GM12878 (cell line): Measurements from ENCODE around the gene TESK1. TPM values are rescaled to one million over a fixed set of nuclear protein-coding genes. Genes with fewer than 3 reads are reported as not detected.
"Not testable (repeated sequence)": the region's sequence is repeated elsewhere in the genome, so short reads cannot be mapped to it uniquely, and the experiment has no call there.

Experiments used
- ATAC-seq: fragments of 200-7000 bp; cut with Tn5 transposase; 3 replicates; pipeline ENCODE4 v1.9.1; 2020; ENCODE audit warnings: mild to moderate bottlenecking, moderate library complexity
- BruUV-seq: library from RNA; stranded (reverse); fragments of 400-500 nt; replicated peaks from 2 replicates; lab custom pipeline; 2021; lab: Mats Ljungman, UMichigan
- CTCF ChIA-PET: fragments of 300-600 bp; sonication (Branson Sonifier 250); formaldehyde crosslinking; extraction: SDS; loops from one replicate; lab custom pipeline; 2021; ENCODE audit warnings: inconsistent platforms; lab: Yijun Ruan, JAX
- POLR2A ChIA-PET: fragments of 350-600 bp; formaldehyde crosslinking; extraction: SDS; loops from one replicate; lab custom pipeline; 2021; ENCODE audit warnings: inconsistent platforms; lab: Charles Lee
- RAD21 ChIA-PET: fragments of 300-600 bp; sonication (Branson Sonifier 250); formaldehyde crosslinking; loops from one replicate; lab custom pipeline; 2023; ENCODE audit warnings: antibody characterized with exemption; ENCODE audit not compliant: unreplicated experiment; lab: Charles Lee
- SMC1A ChIA-PET: fragments of 300-600 bp; sonication (Branson Sonifier 250); formaldehyde crosslinking; loops from one replicate; lab custom pipeline; 2023; ENCODE audit not compliant: unreplicated experiment, uncharacterized antibody; lab: Charles Lee
- DNase-seq: peaks from one replicate; pipeline ENCODE4 v3.0.0-alpha.2; 2011; ENCODE audit warnings: low read depth, low spot score
- FAIRE-seq: peaks from 3 replicates; lab custom pipeline; 2011; peaks lifted over from hg19 to GRCh38; lab: Jason Lieb, UNC
- H2AFZ ChIP-seq: 2 replicates; pipeline ENCODE4 v1.6.0; 2011; ENCODE audit warnings: low read depth, low read length, control low read depth; ENCODE audit not compliant: control insufficient read depth
- H3K27ac ChIP-seq: 2 replicates; pipeline ENCODE4 v1.5.1; 2011; ENCODE audit warnings: control low read depth; ENCODE audit not compliant: control insufficient read depth, insufficient read depth
- H3K27me3 ChIP-seq, 2 experiments: replicated peaks in 1 of 2; 2 replicates each; pipeline versions ENCODE4 v1.6.0 to v1.6.1; 2011; ENCODE audit warnings: low read length in 1 of 2; ENCODE audit not compliant: control insufficient read depth in 2 of 2, insufficient read depth in 2 of 2
- H3K36me3 ChIP-seq, 2 experiments: 2 replicates each; pipeline ENCODE4 v1.5.1; 2011; ENCODE audit warnings: low read length in 1 of 2; ENCODE audit not compliant: control insufficient read depth in 2 of 2, insufficient read depth in 2 of 2
- H3K4me1 ChIP-seq: 2 replicates; pipeline ENCODE4 v1.6.1; 2011; ENCODE audit warnings: mild to moderate bottlenecking, low read length, moderate library complexity, mixed read lengths; ENCODE audit not compliant: control insufficient read depth, insufficient read depth
- H3K4me2 ChIP-seq: 2 replicates; pipeline ENCODE4 v1.6.0; 2011; ENCODE audit warnings: control low read depth; ENCODE audit not compliant: control insufficient read depth, insufficient read depth
- H3K4me3 ChIP-seq: fragments of 200-600 bp; sonication (generic); 2 replicates; pipeline ENCODE4 v1.5.1; 2016
- H3K79me2 ChIP-seq: 2 replicates; pipeline ENCODE4 v1.6.0; 2011; ENCODE audit warnings: low read length; ENCODE audit not compliant: control insufficient read depth, insufficient read depth
- H3K9ac ChIP-seq: 2 replicates; pipeline ENCODE4 v1.8.0; 2011; ENCODE audit warnings: low read length, control low read depth, mixed read lengths; ENCODE audit not compliant: control insufficient read depth, insufficient read depth
- H3K9me3 ChIP-seq: replicated peaks from 3 replicates; pipeline ENCODE4 v1.5.1; 2011; ENCODE audit warnings: mild to moderate bottlenecking, low read length; ENCODE audit not compliant: control insufficient read depth, insufficient read depth
- H4K20me1 ChIP-seq: 2 replicates; pipeline ENCODE4 v1.6.0; 2011; ENCODE audit not compliant: control insufficient read depth, insufficient read depth
- WGBS: methylation state at CpG from one replicate; pipeline ENCODE4 v1.1.6; 2016; ENCODE audit warnings: low lambda C conversion rate; ENCODE audit not compliant: insufficient replicate concordance, insufficient coverage; ENCODE audit errors: missing lambda C conversion rate; 5-methylcytosine and 5-hydroxymethylcytosine counted together
- in situ Hi-C: fragments of 300-500 bp; cut with MboI; formaldehyde crosslinking; loops from 9 replicates; pipeline ENCODE4 v1.14.3; 2018; ENCODE audit warnings: mixed read lengths
- intact Hi-C: fragments of 100-400 bp; cut with micrococcal nuclease; formaldehyde crosslinking; loops from one replicate; pipeline ENCODE4 v1.14.2; 2022; ENCODE audit not compliant: unreplicated experiment
- polyA plus RNA-seq, 11 experiments: library from polyadenylated mRNA; depleted of rRNA in 4 of 11; unstranded in 6 of 11; stranded (reverse) in 5 of 11; fragments of >200 nt; fragmentation: Nextera tagmentation in 4 of 11; fragmentation: Illumina TruSeq in 1 of 11; extraction: Ambion mirVana in 4 of 11; extraction: Trizol in 1 of 11; gene quantifications; 1 replicate in 1 of 11; 2 replicates in 10 of 11; pipeline versions ENCODE4 v1.2.1 to v1.2.3, GENCODE V29; 2011 to 2016; ENCODE audit warnings: inconsistent platforms in 2 of 11, missing spikeins in 2 of 11, low read depth in 1 of 11
- total RNA-seq, 4 experiments: library from RNA; depleted of rRNA in 3 of 4; stranded (reverse); fragments of >200 nt in 3 of 4; fragmentation: Illumina TruSeq in 1 of 4; extraction: Trizol in 1 of 4; gene quantifications; 2 replicates each; pipeline versions ENCODE4 v1.2.1 to v1.2.3, GENCODE V29; 2013 to 2021

Gene TESK1
- total and polyA plus RNA-seq, 10 of the 15 experiments (the other 5 are each of a cell fraction or from before 2014, with no cell fraction given): 0.16 to 19.5 (median 7.9) TPM; not detected in 1

DNA sequence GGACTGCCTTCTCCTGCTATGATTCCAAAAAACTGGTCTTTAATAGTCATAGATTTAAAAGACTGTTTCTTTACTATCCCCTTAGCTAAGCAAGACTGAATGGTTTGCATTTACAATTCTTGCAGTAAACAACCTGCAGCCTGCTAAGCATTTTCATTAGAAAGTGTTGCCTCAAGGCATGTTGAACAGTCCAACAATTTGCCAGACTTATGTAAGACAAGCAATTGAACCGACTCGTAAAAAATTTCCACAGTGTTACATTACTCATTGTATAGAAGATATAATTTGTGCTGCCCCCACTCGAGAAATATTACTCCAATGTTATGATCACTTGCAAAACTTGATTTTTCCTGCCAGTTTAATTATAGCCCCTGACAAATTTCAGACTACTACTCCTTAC lies 20.4 kb upstream of the TESK1 start:
- H3K36me3 ChIP-seq, H3K27me3 ChIP-seq, ATAC-seq, DNase-seq, CTCF ChIA-PET, H3K27ac ChIP-seq, H2AFZ ChIP-seq, POLR2A ChIA-PET, H3K4me1 ChIP-seq, SMC1A ChIA-PET, H4K20me1 ChIP-seq, H3K4me3 ChIP-seq, RAD21 ChIA-PET, BruUV-seq, H3K79me2 ChIP-seq, H3K4me2 ChIP-seq, H3K9me3 ChIP-seq, intact Hi-C loops, H3K9ac ChIP-seq, in situ Hi-C loops, FAIRE-seq: not testable (repeated sequence)
- WGBS: 31% methylated on average over 3 of the region's 3 CpGs

DNA sequence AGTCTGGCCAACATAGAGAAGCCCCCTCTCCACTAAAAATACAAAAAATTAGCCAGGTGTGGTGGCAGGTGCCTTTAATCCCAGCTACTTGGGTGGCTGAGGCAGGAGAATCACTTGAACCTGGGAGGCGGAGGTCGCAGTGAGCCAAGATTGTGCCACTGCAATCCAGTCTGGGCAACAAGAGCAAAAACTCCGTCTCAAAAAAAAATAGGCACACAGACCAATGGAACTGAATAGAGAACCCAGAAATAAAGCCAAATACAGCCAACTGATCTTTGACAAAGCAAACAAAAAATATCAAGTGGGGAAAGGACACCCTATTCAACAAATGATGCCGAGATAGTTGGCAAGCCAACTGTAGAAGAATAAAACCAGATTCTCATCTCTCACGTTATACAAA lies 16.6 kb upstream of the TESK1 start:
- H3K27ac ChIP-seq, H3K9me3 ChIP-seq, H3K4me1 ChIP-seq, H3K36me3 ChIP-seq, H3K4me3 ChIP-seq, intact Hi-C loops, H3K4me2 ChIP-seq, ATAC-seq, FAIRE-seq, H3K9ac ChIP-seq, in situ Hi-C loops, H2AFZ ChIP-seq, RAD21 ChIA-PET, H3K27me3 ChIP-seq, H4K20me1 ChIP-seq, DNase-seq, H3K79me2 ChIP-seq, POLR2A ChIA-PET, BruUV-seq, SMC1A ChIA-PET: not testable (repeated sequence)
- WGBS: 83% methylated on average over 5 of the region's 5 CpGs
- CTCF ChIA-PET: interaction anchor here (1.2 kb wide), 1 partner anchor 11 kb away, joined by 3 read pairs; no protein-coding TSS in a partner anchor
